ENCODE results near the gene RASAL1.

RASAL1 gene

GRCh38 chr12:113055594-113056380 lies 79.8 kb downstream of the RASAL1 start:
- TF ChIP-seq GATA3 (IDR thresholded peaks at IDR 0.05; ENCODE audit: low read depth, low read length) (no peak), GATA2 (IDR thresholded peaks at IDR 0.05; ENCODE audit: low read depth, low read length) (no peak)

GRCh38 chr12:113054948-113055486 lies 80.5 kb downstream of the RASAL1 start:
- no peak for TF ChIP-seq GATA3 (IDR thresholded peaks at IDR 0.05; ENCODE audit: low read depth, low read length)
- TF ChIP-seq GATA2 (IDR thresholded peaks at IDR 0.05; ENCODE audit: low read depth, low read length) = no peak

GRCh38 chr12:113052326-113052725 lies 83.2 kb downstream of the RASAL1 start:
- TF ChIP-seq GATA3 (IDR thresholded peaks at IDR 0.05; ENCODE audit: low read depth, low read length) (no peak), GATA2 (IDR thresholded peaks at IDR 0.05; ENCODE audit: low read depth, low read length) (no peak)

GRCh38 chr12:113051759-113052158 lies 83.8 kb downstream of the RASAL1 start:
- TF ChIP-seq GATA3 (IDR thresholded peaks at IDR 0.05; ENCODE audit: low read depth, low read length) (no peak), GATA2 (IDR thresholded peaks at IDR 0.05; ENCODE audit: low read depth, low read length) (no peak)

GRCh38 chr12:113050795-113051194 lies 84.8 kb downstream of the RASAL1 start:
- TF ChIP-seq GATA2 (IDR thresholded peaks at IDR 0.05; ENCODE audit: low read depth, low read length) = no peak
- TF ChIP-seq GATA3 (IDR thresholded peaks at IDR 0.05; ENCODE audit: low read depth, low read length) = no peak

DNA sequence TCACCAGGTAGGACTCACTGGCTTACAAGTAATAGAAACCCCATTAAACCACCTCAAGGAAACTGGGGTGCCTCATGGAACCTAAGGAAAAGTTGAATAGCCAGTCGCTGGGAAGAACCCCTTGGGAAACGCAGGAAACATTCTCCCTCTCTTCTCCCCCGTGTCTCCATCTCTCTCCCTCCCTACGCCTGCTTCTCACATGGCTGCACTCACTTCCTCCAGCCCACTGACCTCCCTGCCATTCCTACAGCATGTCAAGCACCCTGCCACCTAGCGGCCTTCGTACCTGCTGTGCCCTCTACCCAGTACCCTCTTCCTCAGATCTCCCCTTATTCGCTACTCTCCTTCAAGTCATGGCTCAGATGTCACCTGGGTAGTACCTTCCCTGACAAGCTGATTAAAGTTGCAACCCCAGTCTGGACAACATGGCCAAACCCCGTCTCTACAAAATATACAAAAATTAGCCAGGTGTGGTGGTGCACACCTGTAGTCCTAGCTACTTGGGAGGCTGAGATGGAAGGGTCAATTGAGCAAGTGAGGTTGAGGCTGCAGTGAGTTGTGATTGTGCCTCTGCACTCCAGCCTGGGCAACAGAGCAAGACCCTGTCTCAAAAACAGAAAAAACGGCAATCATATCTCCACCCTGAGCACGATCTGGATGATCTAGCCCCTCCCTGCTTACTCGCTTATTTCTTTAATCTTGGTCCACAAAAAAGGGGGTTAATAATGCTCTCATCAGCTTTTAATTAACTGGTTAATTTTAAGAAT lies 85.4 kb downstream of the RASAL1 start:
- TF ChIP-seq GATA2 (IDR thresholded peaks at IDR 0.05; ENCODE audit: low read depth, low read length) = no peak
- no peak for TF ChIP-seq GATA3 (IDR thresholded peaks at IDR 0.05; ENCODE audit: low read depth, low read length)

Data from SH-SY5Y (cell line).